H1 (cell line): ENCODE results near the gene ABHD4.

Experiments
- CEBPB ChIP-seq: IDR thresholded peaks from 2 replicates; pipeline ENCODE4 v1.6.1; 2012; ENCODE audit warnings: low read depth, low read length
- EZH2 ChIP-seq: fragments of 200-600 bp; sonication (generic); IDR thresholded peaks from 2 replicates; pipeline ENCODE4 v1.7.1; 2012; ENCODE audit warnings: low read depth, mild to moderate bottlenecking, moderate library complexity, low read length, inconsistent platforms; ENCODE audit not compliant: severe bottlenecking
- POLR2A ChIP-seq, 2 experiments: IDR thresholded peaks; 1 replicate in 1 of 2; 2 replicates in 1 of 2; pipeline ENCODE4 v1.6.1; 2011; ENCODE audit warnings: low read depth in 2 of 2, low read length in 2 of 2, mild to moderate bottlenecking in 2 of 2; ENCODE audit errors: control extremely low read depth in 1 of 2
- TAF1 ChIP-seq: IDR thresholded peaks from 2 replicates; pipeline ENCODE4 v1.6.1; 2011; ENCODE audit warnings: mild to moderate bottlenecking, low read depth, low read length
- TF ChIP-seq, protein P1 (sequence below), 3 experiments: IDR thresholded peaks; 1 replicate in 2 of 3; 2 replicates in 1 of 3; pipeline versions ENCODE4 v1.5.1 to v1.6.1; 2011; ENCODE audit warnings: low read length in 3 of 3, mild to moderate bottlenecking in 3 of 3, inconsistent platforms in 2 of 3, low read depth in 1 of 3, moderate library complexity in 1 of 3; ENCODE audit not compliant: insufficient read depth in 1 of 3; ENCODE audit errors: control extremely low read depth in 1 of 3

DNA sequence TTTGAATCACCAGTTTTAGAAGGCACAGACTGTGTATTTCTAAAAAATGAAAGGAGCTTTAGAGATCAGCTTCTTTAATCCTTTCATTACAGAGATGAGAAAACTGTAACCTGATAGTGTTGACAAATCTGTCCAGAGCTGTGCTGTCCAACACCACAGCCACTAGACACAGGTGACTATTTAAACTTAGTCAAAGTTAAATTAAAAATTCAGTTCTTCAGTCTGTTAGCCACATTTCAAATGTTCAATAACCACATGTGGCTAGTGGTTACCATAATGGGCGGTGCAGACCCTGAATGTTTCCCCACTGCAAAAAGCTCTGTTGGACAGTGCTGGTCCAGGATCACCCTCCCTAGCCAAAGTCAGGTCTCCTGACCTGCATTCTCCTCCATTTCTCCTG is 30.7 kb upstream of the ABHD4 start:
- no peak for TF ChIP-seq CEBPB
- no peak for TF ChIP-seq TAF1
- no peak for TF ChIP-seq POLR2A (IDR thresholded peaks at IDR 0.05; ENCODE audit: control extremely low read depth in 1 of 2, low read depth in 2 of 2, low read length in 2 of 2)
- no peak for TF ChIP-seq EZH2
- TF ChIP-seq, protein P1, sequence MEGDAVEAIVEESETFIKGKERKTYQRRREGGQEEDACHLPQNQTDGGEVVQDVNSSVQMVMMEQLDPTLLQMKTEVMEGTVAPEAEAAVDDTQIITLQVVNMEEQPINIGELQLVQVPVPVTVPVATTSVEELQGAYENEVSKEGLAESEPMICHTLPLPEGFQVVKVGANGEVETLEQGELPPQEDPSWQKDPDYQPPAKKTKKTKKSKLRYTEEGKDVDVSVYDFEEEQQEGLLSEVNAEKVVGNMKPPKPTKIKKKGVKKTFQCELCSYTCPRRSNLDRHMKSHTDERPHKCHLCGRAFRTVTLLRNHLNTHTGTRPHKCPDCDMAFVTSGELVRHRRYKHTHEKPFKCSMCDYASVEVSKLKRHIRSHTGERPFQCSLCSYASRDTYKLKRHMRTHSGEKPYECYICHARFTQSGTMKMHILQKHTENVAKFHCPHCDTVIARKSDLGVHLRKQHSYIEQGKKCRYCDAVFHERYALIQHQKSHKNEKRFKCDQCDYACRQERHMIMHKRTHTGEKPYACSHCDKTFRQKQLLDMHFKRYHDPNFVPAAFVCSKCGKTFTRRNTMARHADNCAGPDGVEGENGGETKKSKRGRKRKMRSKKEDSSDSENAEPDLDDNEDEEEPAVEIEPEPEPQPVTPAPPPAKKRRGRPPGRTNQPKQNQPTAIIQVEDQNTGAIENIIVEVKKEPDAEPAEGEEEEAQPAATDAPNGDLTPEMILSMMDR (IDR thresholded peaks at IDR 0.05; ENCODE audit: control extremely low read depth in 1 of 3, insufficient read depth in 1 of 3, low read depth in 1 of 3, low read length in 3 of 3) = no peak
